A549 (cell line): ENCODE data around the gene MCM5.

Experiments used
- BHLHE40 ChIP-seq: IDR thresholded peaks from 2 replicates; pipeline ENCODE4 v1.6.1; 2012; ENCODE audit warnings: low read depth, low read length, inconsistent platforms
- CBX2 ChIP-seq: fragments of 200-600 bp; sonication (generic); IDR thresholded peaks from 2 replicates; pipeline ENCODE4 v1.6.1; 2016; ENCODE audit warnings: low read depth, mild to moderate bottlenecking, borderline replicate concordance
- EHF ChIP-seq: fragments of 250-450 bp; sonication (Bioruptor Pico); IDR thresholded peaks from 2 replicates; pipeline ENCODE4 v1.5.0; 2020; ENCODE audit warnings: mild to moderate bottlenecking
- EP300 ChIP-seq, 2 experiments: fragments of >200 bp; sonication (Bioruptor Twin); formaldehyde crosslinking; IDR thresholded peaks; 2 replicates in 1 of 2; 3 replicates in 1 of 2; pipeline ENCODE4 v1.6.1; 2016 to 2017
- HDAC2 ChIP-seq: fragments of 200-600 bp; sonication (generic); IDR thresholded peaks from 2 replicates; pipeline ENCODE4 v1.6.1; 2016
- JUNB ChIP-seq: fragments of >200 bp; sonication (Bioruptor Twin); formaldehyde crosslinking; IDR thresholded peaks from 2 replicates; pipeline ENCODE4 v1.6.1; 2016
- NR3C1 ChIP-seq: fragments of >200 bp; sonication (Bioruptor Twin); formaldehyde crosslinking; IDR thresholded peaks from 3 replicates; pipeline ENCODE4 v1.6.1; 2017
- POLR2A ChIP-seq: IDR thresholded peaks from 2 replicates; pipeline ENCODE4 v1.6.1; 2012; ENCODE audit warnings: mild to moderate bottlenecking, low read length
- SMC3 ChIP-seq: fragments of >200 bp; sonication (Bioruptor Twin); formaldehyde crosslinking; IDR thresholded peaks from 3 replicates; pipeline ENCODE4 v1.6.1; 2018; ENCODE audit warnings: inconsistent platforms
- TF ChIP-seq, protein P1 (sequence below): fragments of >200 bp; sonication (Bioruptor Twin); formaldehyde crosslinking; IDR thresholded peaks from 3 replicates; pipeline ENCODE4 v1.5.1; 2016
- TF ChIP-seq, protein P2 (sequence below): fragments of 200-600 bp; sonication (generic); IDR thresholded peaks from 2 replicates; pipeline ENCODE4 v1.6.1; 2016; ENCODE audit warnings: antibody characterized with exemption, mild to moderate bottlenecking, moderate library complexity
- TF ChIP-seq, protein P3 (sequence below): fragments of 450-650 bp; IDR thresholded peaks from 2 replicates; pipeline ENCODE4 v1.6.1; 2014; ENCODE audit warnings: antibody characterized with exemption
- TF ChIP-seq, protein P4 (sequence below): IDR thresholded peaks from 2 replicates; pipeline ENCODE4 v1.6.1; 2012

DNA sequence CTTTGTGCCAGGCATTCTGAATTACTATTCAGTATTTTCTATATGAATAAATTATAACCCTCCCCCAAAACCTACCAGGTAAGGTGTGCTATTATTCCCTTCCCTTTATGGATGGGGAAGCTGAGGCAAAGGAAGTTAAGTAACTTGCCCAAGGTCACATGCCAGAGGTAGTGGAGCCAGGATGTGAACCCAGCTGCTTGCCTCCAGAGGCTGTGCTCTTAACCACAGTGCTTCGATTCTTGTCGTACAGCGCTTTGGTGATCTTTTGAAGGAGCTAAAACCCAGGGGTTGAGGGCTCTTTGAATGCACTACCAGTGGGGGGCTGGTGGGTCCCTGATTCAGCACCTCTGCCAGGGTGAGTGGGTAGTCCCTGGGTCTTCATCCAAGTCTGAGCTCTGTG is 18.8 kb downstream of the MCM5 start:
- TF ChIP-seq, protein P1, sequence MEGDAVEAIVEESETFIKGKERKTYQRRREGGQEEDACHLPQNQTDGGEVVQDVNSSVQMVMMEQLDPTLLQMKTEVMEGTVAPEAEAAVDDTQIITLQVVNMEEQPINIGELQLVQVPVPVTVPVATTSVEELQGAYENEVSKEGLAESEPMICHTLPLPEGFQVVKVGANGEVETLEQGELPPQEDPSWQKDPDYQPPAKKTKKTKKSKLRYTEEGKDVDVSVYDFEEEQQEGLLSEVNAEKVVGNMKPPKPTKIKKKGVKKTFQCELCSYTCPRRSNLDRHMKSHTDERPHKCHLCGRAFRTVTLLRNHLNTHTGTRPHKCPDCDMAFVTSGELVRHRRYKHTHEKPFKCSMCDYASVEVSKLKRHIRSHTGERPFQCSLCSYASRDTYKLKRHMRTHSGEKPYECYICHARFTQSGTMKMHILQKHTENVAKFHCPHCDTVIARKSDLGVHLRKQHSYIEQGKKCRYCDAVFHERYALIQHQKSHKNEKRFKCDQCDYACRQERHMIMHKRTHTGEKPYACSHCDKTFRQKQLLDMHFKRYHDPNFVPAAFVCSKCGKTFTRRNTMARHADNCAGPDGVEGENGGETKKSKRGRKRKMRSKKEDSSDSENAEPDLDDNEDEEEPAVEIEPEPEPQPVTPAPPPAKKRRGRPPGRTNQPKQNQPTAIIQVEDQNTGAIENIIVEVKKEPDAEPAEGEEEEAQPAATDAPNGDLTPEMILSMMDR: no peak
- TF ChIP-seq EP300 (IDR thresholded peaks at IDR 0.05) (no peak), JUNB (no peak), BHLHE40 (no peak), POLR2A (no peak), NR3C1 (no peak), EHF (no peak), HDAC2 (no peak), CBX2 (no peak), SMC3 (no peak)
- TF ChIP-seq, protein P2, sequence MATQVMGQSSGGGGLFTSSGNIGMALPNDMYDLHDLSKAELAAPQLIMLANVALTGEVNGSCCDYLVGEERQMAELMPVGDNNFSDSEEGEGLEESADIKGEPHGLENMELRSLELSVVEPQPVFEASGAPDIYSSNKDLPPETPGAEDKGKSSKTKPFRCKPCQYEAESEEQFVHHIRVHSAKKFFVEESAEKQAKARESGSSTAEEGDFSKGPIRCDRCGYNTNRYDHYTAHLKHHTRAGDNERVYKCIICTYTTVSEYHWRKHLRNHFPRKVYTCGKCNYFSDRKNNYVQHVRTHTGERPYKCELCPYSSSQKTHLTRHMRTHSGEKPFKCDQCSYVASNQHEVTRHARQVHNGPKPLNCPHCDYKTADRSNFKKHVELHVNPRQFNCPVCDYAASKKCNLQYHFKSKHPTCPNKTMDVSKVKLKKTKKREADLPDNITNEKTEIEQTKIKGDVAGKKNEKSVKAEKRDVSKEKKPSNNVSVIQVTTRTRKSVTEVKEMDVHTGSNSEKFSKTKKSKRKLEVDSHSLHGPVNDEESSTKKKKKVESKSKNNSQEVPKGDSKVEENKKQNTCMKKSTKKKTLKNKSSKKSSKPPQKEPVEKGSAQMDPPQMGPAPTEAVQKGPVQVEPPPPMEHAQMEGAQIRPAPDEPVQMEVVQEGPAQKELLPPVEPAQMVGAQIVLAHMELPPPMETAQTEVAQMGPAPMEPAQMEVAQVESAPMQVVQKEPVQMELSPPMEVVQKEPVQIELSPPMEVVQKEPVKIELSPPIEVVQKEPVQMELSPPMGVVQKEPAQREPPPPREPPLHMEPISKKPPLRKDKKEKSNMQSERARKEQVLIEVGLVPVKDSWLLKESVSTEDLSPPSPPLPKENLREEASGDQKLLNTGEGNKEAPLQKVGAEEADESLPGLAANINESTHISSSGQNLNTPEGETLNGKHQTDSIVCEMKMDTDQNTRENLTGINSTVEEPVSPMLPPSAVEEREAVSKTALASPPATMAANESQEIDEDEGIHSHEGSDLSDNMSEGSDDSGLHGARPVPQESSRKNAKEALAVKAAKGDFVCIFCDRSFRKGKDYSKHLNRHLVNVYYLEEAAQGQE: no peak
- TF ChIP-seq, protein P3, sequence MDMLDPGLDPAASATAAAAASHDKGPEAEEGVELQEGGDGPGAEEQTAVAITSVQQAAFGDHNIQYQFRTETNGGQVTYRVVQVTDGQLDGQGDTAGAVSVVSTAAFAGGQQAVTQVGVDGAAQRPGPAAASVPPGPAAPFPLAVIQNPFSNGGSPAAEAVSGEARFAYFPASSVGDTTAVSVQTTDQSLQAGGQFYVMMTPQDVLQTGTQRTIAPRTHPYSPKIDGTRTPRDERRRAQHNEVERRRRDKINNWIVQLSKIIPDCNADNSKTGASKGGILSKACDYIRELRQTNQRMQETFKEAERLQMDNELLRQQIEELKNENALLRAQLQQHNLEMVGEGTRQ: no peak
- TF ChIP-seq, protein P4, sequence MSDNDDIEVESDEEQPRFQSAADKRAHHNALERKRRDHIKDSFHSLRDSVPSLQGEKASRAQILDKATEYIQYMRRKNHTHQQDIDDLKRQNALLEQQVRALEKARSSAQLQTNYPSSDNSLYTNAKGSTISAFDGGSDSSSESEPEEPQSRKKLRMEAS: no peak
